HepG2 (cell line): ENCODE data around the gene B3GALT5.

Experiments
- DMAP1 ChIP-seq: IDR thresholded peaks from 2 replicates; pipeline ENCODE4 v1.6.1; 2016
- STAT6 ChIP-seq: sonication (generic); formaldehyde crosslinking; IDR thresholded peaks from 2 replicates; pipeline ENCODE4 v1.4.0; 2020; ENCODE audit warnings: missing genetic modification reagents, mild to moderate bottlenecking, borderline replicate concordance
- TAF1 ChIP-seq: sonication (generic); formaldehyde crosslinking; IDR thresholded peaks from 2 replicates; pipeline ENCODE4 v1.4.0; 2020; ENCODE audit warnings: missing genetic modification reagents

DNA sequence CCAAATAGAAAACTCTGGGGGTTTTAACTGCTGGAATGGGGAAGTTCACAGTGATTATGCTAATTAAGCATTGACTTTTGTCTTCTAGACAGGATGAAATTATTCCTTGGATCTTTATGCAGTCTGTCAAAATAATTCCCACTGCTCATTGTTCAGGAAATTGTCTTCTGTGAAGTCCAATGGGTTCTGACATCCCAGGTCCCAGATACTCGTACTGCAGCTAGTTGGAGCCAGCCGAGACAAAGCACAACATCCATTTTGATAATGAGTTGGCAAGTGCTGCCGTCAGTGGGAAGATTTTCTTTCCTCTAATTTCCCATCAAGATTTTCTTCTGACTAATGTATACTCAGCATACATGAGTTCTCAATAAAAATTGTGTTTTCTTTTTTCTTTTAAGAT lies 17.3 kb upstream of the B3GALT5 start:
- no peak for TF ChIP-seq STAT6 (CRISPR knock-in tag)
- no peak for TF ChIP-seq DMAP1 (CRISPR knock-in tag)
- TF ChIP-seq TAF1: no peak
